Ovary (tissue), 9 donors: ENCODE results near the gene TBCD. TPM values are rescaled to one million over a fixed set of nuclear protein-coding genes. Genes with fewer than 3 reads are reported as not detected.

Experiments used
- DNase-seq, 5 donors: peaks; one replicate each; pipeline ENCODE4 v3.0.0-alpha.2; 2019 to 2020
- H3K27ac ChIP-seq, 2 donors: fragments of 200-600 bp; one replicate each; pipeline versions ENCODE4 v1.5.1 to v1.8.0; 2019 to 2022
- H3K27me3 ChIP-seq: fragments of 200-600 bp; one replicate; pipeline ENCODE4 v1.8.0; 2022
- H3K36me3 ChIP-seq: fragments of 200-600 bp; sonication (generic); one replicate; pipeline ENCODE4 v1.5.1; 2019
- H3K4me1 ChIP-seq: one replicate; pipeline ENCODE4 v1.8.1; 2013; ENCODE audit warnings: mild to moderate bottlenecking, moderate library complexity; ENCODE audit not compliant: insufficient read depth
- H3K4me3 ChIP-seq: fragments of 200-600 bp; sonication (generic); one replicate; pipeline ENCODE4 v1.5.1; 2017
- H3K9me3 ChIP-seq, 2 donors: fragments of 200-600 bp in 1 of 2; sonication (generic) in 1 of 2; one replicate each; pipeline versions ENCODE4 v1.5.1 to v1.8.1; 2013 to 2019; ENCODE audit warnings: mild to moderate bottlenecking in 1 of 2, moderate library complexity in 1 of 2
- CTCF ChIP-seq, 3 donors: fragments of 450-650 bp in 2 of 3; fragments of 200-600 bp in 1 of 3; IDR thresholded peaks; one replicate each; pipeline versions ENCODE4 v1.5.1 to v1.8.0; 2016 to 2022; ENCODE audit warnings: antibody characterized with exemption in 3 of 3, mild to moderate bottlenecking in 1 of 3
- EP300 ChIP-seq: sonication (generic); formaldehyde crosslinking; IDR thresholded peaks from one replicate; pipeline ENCODE4 v1.6.1; 2017; ENCODE audit warnings: antibody characterized with exemption
- POLR2A ChIP-seq: fragments of 450-650 bp; IDR thresholded peaks from one replicate; pipeline ENCODE4 v1.6.1; 2017; ENCODE audit warnings: antibody characterized with exemption, mild to moderate bottlenecking, moderate library complexity
- WGBS, 3 donors: extraction: QIAGEN DNeasy Blood & Tissue Kit in 1 of 3; methylation state at CpG; one replicate each; pipeline versions ENCODE4 v1.1.5 to v1.1.7; 2013 to 2017; 5-methylcytosine and 5-hydroxymethylcytosine counted together
- intact Hi-C, 4 donors: fragments of 100-400 bp; cut with DNase I; formaldehyde crosslinking; loops; one replicate each; pipeline versions ENCODE4 v1.11.0 to v1.15.1; 2022 to 2023
- polyA plus RNA-seq, 2 donors: library from polyadenylated mRNA; stranded (reverse); fragments of 200-250 nt in 1 of 2; fragments of 350-450 nt in 1 of 2; fragmentation: Illumina TruSeq in 1 of 2; extraction: RNeasy Lipid Tissue Mini Kit (QIAGEN cat#74804) in 1 of 2; gene quantifications; one replicate each; pipeline ENCODE4 v1.2.3, GENCODE V29; 2013 to 2014
- total RNA-seq, 7 donors: library from RNA; depleted of rRNA in 2 of 7; stranded (reverse); fragments of >200 nt in 2 of 7; fragmentation: NEBNext Ultra II Directional in 3 of 7; extraction: Animal tissue kit (Norgen Biotek cat#: 25700) in 3 of 7; gene quantifications; one replicate each; pipeline versions ENCODE4 v1.1.0 to v1.2.4, GENCODE V29; 2016 to 2023
- donor health status: DM: no; HTN: no; CAD: no; lungs with moderate emphysema.
- donor health status: DM: no; HTN: no; CAD: no.
- donor health status: Bipolar disorder and iron deficiency.
- donor health status: DM: yes; HTN: yes; CAD: no.
- donor health status: DM: no; HTN: no; CAD: no.
- donor health status: DM: yes; HTN: yes; CAD: no.

Gene TBCD
- total and polyA plus RNA-seq, 9 donors: 29.2 to 88.3 (median 59.2) TPM

DNA sequence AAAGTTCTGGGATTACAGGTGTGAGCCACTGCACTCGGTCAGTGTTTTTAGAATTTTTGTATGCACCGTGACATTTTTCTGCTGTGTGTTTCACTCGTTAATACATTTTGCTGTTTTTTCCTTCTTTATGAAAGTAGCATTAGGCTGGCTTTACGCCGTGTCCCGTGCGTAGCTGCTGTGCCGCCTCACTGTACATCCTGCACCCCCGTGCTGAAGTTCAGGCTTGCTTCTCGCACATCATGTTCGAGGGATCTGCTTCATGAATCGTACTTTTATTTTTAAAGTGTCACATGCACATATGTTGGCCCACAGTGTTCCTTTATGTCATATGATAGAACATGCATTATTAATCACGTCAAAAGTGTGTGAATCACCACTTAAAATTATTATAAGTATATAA is 172.3 kb downstream of the TBCD start:
- H3K9me3 ChIP-seq: no peaks in the 10 kb centered on the region
- no peaks in the 10 kb centered on the region for H3K4me1 ChIP-seq
- intact Hi-C loops: no loop called here
- H3K4me3 ChIP-seq: no peak overlapping the region
- WGBS, 3 donors: 93 to 95% (median 94%) methylated on average over 13 of the region's 13 CpGs
- no peaks in the 10 kb centered on the region for H3K36me3 ChIP-seq
- TF ChIP-seq CTCF (IDR thresholded peaks at IDR 0.05): no peak
- TF ChIP-seq EP300: no peak
- TF ChIP-seq POLR2A: no peak
- no peaks in the 10 kb centered on the region for H3K27me3 ChIP-seq
- no peak overlapping the region for H3K27ac ChIP-seq
- DNase-seq: no peak

DNA sequence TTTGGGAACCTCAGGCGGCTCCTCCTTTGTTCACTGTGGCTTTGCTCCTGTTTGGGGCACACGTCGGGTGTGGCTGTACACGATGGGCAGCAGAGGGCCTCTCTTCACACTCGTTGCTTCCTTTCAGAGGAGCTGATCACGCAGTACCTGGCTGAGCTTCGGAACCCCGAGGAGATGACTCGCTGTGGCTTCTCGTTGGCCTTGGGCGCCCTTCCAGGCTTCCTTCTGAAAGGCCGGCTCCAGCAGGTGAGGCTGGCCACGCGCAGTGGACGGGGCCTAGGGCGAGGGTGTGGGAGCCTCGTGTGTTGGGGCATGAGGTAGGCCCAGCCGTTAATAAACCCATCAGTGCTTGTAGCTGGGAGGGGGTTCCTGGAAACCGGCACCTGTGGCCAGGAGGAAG is 172.9 kb downstream of the TBCD start:
- no peaks in the 10 kb centered on the region for H3K36me3 ChIP-seq
- DNase-seq: no peak
- H3K9me3 ChIP-seq: no peaks in the 10 kb centered on the region
- H3K4me3 ChIP-seq: no peak overlapping the region
- no peaks in the 10 kb centered on the region for H3K27me3 ChIP-seq
- WGBS, 3 donors: 75 to 90% (median 80%) methylated on average over 19 of the region's 19 CpGs
- H3K27ac ChIP-seq: no peak overlapping the region
- no peaks in the 10 kb centered on the region for H3K4me1 ChIP-seq
- TF ChIP-seq CTCF (IDR thresholded peaks at IDR 0.05) (no peak), POLR2A (no peak), EP300 (no peak)
- intact Hi-C loops: no loop called here

DNA sequence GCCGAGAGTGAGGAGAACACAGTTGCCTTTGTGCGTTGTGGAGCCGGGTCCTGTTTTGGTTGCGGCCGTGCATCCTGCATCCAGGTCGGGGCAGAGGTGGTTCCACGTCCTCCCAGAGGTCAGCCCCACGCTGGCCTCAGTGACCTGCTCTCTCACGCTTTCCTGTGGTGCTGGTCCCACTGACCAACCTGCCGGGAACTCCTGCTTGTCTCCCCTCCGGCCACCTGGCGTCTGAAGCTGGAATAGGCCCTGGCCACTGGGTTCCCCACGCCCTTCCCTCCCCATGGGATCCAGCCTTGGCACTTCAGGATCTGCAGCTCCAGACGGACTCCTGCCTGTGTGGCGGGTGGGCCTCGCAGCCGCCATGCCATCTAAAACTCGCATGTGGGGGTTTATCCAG is 173.5 kb downstream of the TBCD start:
- H3K4me3 ChIP-seq: no peak overlapping the region
- no peak overlapping the region for H3K27ac ChIP-seq
- intact Hi-C loops: no loop called here

DNA sequence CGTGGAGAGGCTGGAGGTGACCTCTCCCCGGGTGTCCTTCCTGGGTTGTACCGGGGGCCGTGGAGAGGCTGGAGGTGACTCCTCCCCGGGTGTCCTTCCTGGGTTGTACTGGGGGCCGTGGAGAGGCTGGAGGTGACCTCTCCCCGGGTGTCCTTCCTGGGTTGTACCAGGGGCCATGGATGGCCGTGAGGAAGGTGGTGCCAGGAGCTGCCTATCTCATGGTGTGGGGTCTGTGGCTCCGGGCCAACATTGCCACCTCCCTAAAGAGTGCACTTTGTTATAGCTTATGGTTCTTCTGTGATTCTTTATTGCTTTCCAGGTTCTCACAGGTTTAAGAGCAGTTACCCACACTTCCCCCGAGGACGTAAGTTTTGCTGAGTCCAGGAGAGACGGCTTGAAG is 174.2 kb downstream of the TBCD start:
- Histone ChIP-seq H3K27ac (no peak overlapping the region), H3K9me3 (no peaks in the 10 kb centered on the region), H3K36me3 (no peaks in the 10 kb centered on the region), H3K4me1 (no peaks in the 10 kb centered on the region), H3K27me3 (no peaks in the 10 kb centered on the region), H3K4me3 (no peak overlapping the region)
- WGBS, 3 donors: 79 to 89% (median 88%) methylated on average over 8 to 11 of the region's 12 CpGs
- intact Hi-C loops: no loop called here
- TF ChIP-seq POLR2A (no peak), EP300 (no peak), CTCF (IDR thresholded peaks at IDR 0.05) (no peak)
- no peak for DNase-seq

More for the DNA sequence above, 173.5 kb downstream of the TBCD start:
- Histone ChIP-seq H3K4me1 (no peaks in the 10 kb centered on the region), H3K9me3 (no peaks in the 10 kb centered on the region), H3K36me3 (no peaks in the 10 kb centered on the region), H3K27me3 (no peaks in the 10 kb centered on the region)
- 89 to 93% (median 91%) methylated on average over 18 of the region's 18 CpGs for WGBS, 3 donors
- DNase-seq: no peak
- TF ChIP-seq CTCF (IDR thresholded peaks at IDR 0.05) (no peak), EP300 (no peak), POLR2A (no peak)

GRCh38 chr17:82926716-82927115 is 174.9 kb downstream of the TBCD start:
- Histone ChIP-seq H3K4me3 (no peak overlapping the region), H3K9me3 (no peaks in the 10 kb centered on the region), H3K27ac (no peak overlapping the region), H3K4me1 (peaks cover 5% of the 10 kb centered on the region), H3K27me3 (no peaks in the 10 kb centered on the region), H3K36me3 (no peaks in the 10 kb centered on the region)
- no peak for TF ChIP-seq EP300
- TF ChIP-seq POLR2A: no peak
- TF ChIP-seq CTCF (IDR thresholded peaks at IDR 0.05): no peak
- WGBS, 3 donors: 92 to 94% (median 93%) methylated on average over 18 of the region's 18 CpGs
- no peak for DNase-seq
- intact Hi-C loops: no loop called here
